Upper lobe of right lung (tissue), 1 donor: Measurements from ENCODE around the gene LIPT2. TPM values are rescaled to one million over a fixed set of nuclear protein-coding genes. Genes with fewer than 3 reads are reported as not detected.

Experiments used
- ATAC-seq: fragments of 200-7000 bp; cut with Tn5 transposase; one replicate; pipeline ENCODE4 v1.9.1; 2020; ENCODE audit warnings: mild to moderate bottlenecking, moderate library complexity
- DNase-seq: peaks from one replicate; pipeline ENCODE4 v3.0.0-alpha.2; 2020
- H3K27ac ChIP-seq: fragments of 200-600 bp; one replicate; pipeline ENCODE4 v1.8.0; 2022
- H3K27me3 ChIP-seq: fragments of 200-600 bp; one replicate; pipeline ENCODE4 v1.8.0; 2022; ENCODE audit warnings: mild to moderate bottlenecking
- H3K36me3 ChIP-seq: fragments of 200-600 bp; one replicate; pipeline ENCODE4 v1.8.0; 2022
- H3K4me1 ChIP-seq: fragments of 200-600 bp; one replicate; pipeline ENCODE4 v1.8.0; 2022
- H3K4me3 ChIP-seq: fragments of 200-600 bp; one replicate; pipeline ENCODE4 v1.8.0; 2022; ENCODE audit warnings: mild to moderate bottlenecking
- H3K9me3 ChIP-seq: fragments of 200-600 bp; one replicate; pipeline ENCODE4 v1.8.0; 2022
- CTCF ChIP-seq: fragments of 200-600 bp; IDR thresholded peaks from one replicate; pipeline ENCODE4 v1.8.0; 2022; ENCODE audit warnings: antibody characterized with exemption
- intact Hi-C: fragments of 100-400 bp; cut with DNase I; formaldehyde crosslinking; loops from one replicate; pipeline ENCODE4 v1.11.0; 2022
- total RNA-seq: library from RNA; stranded (reverse); fragmentation: NEBNext Ultra II Directional; extraction: Animal tissue kit (Norgen Biotek cat#: 25700); gene quantifications from one replicate; pipeline ENCODE4 v1.2.1, GENCODE V29; 2021
- donor health status: DM: no; HTN: yes; CAD: no; lungs with severe emphysema.

Gene LIPT2
- total RNA-seq, 1 donor from 2014 or later: 2.1 TPM

- no peaks in the 10 kb centered on the region for H3K9me3 ChIP-seq
- ATAC-seq (no peak), DNase-seq (no peak)
- H3K4me1 ChIP-seq: no peaks in the 10 kb centered on the region
- H3K27ac ChIP-seq: peak overlapping the region; percentile 97
- no peaks in the 10 kb centered on the region for H3K27me3 ChIP-seq
- H3K36me3 ChIP-seq: no peaks in the 10 kb centered on the region
- TF ChIP-seq CTCF: no peak
- intact Hi-C loops: no loop called here
- H3K4me3 ChIP-seq: peak overlapping the region; percentile 74
Observed at GRCh38 chr11:74493791-74494630, 487 bp upstream of the LIPT2 start.

DNA sequence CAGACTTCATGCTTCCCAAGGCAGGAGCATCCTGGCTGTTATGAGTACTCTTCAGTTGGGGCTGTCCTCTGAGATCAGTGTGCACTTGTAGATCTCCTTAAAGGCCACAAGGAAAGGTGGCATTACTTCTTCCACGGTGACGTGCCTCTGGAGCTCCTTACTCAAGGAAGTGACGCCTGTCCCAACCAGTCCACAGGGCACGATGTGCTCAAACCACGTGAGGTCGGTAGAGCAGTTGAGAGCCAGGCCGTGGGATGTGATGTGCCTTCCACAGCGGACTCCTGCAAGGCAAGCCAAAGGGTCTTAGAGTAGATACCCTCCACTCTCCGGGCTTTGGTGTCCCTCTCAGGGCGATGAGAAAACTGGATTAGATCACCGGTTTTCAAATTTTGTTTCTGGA, 1.4 kb downstream of the LIPT2 start:
- Histone ChIP-seq H3K4me1 (no peaks in the 10 kb centered on the region), H3K27me3 (no peaks in the 10 kb centered on the region), H3K4me3 (no peak overlapping the region), H3K9me3 (no peaks in the 10 kb centered on the region), H3K27ac (no peak overlapping the region), H3K36me3 (no peaks in the 10 kb centered on the region)
- ATAC-seq: no peak
- intact Hi-C loops: no loop called here
- no peak for TF ChIP-seq CTCF
- DNase-seq: no peak

- H3K9me3 ChIP-seq: no peaks in the 10 kb centered on the region
- TF ChIP-seq CTCF: no peak
- no peak overlapping the region for H3K4me3 ChIP-seq
- DNase-seq: no peak
- no peaks in the 10 kb centered on the region for H3K36me3 ChIP-seq
- intact Hi-C loops: no loop called here
- no peaks in the 10 kb centered on the region for H3K4me1 ChIP-seq
- no peak overlapping the region for H3K27ac ChIP-seq
- no peak for ATAC-seq
- H3K27me3 ChIP-seq: no peaks in the 10 kb centered on the region
Observed at GRCh38 chr11:74490941-74491340, 2.6 kb downstream of the LIPT2 start.

DNA sequence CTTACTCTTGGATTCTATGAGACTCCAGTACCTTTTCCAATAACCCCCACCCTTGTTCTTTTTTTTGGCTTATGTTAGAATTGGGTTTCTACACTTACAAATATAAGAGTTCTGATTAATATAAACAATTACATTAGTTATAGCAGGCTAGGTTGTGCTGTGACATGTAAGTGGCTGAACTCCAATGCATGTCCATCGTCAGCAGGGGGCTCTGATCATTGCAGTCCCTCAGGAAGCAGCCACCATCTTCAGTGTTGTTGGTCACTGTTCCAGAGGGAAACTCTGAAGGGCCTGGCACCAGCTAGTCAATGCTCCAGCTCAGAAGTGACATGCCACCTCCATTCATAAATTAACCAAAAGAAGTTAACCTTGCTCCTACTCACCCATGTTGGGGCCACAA, 5.6 kb downstream of the LIPT2 start:
- ATAC-seq: no peak
- no peak for TF ChIP-seq CTCF
- Histone ChIP-seq H3K36me3 (no peaks in the 10 kb centered on the region), H3K9me3 (no peaks in the 10 kb centered on the region), H3K4me3 (no peak overlapping the region), H3K4me1 (no peaks in the 10 kb centered on the region), H3K27me3 (no peaks in the 10 kb centered on the region), H3K27ac (no peak overlapping the region)
- DNase-seq: no peak
- intact Hi-C loops: no loop called here

DNA sequence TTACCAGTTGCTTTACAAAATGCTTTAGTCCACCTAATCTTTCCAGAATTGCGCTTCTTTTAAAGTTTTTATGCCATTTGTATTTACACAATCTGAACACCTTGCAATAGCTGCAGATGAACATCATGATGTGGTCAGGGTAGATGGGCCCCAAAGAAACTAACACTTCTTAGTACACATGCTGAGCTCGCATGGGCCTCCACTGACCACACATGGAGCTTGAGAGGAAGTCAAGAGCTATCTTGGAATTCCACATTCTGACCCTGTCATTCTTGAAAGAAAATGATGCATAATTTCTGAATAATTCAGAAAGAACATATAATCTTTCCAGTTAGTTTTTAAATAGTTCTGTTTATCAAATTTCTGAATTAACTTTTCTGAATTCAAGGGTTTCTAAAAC, 7.7 kb downstream of the LIPT2 start:
- H3K9me3 ChIP-seq: no peaks in the 10 kb centered on the region
- intact Hi-C loops: no loop called here
- TF ChIP-seq CTCF: no peak
- ATAC-seq (no peak), DNase-seq (no peak)
- H3K36me3 ChIP-seq: no peaks in the 10 kb centered on the region
- H3K4me1 ChIP-seq: no peaks in the 10 kb centered on the region
- H3K4me3 ChIP-seq: no peak overlapping the region
- no peaks in the 10 kb centered on the region for H3K27me3 ChIP-seq
- H3K27ac ChIP-seq: no peak overlapping the region
